ENCODE data around the gene RASSF6.
"Not testable (repeated sequence)": the region's sequence is repeated elsewhere in the genome, so short reads cannot be mapped to it uniquely, and the experiment has no call there.

The RASSF6 gene

GRCh38 chr4:73646117-73646516 is 25.9 kb upstream of the RASSF6 start:
- no peak overlapping the region for H2AFZ ChIP-seq (ENCODE audit: low read length)
- no peaks in the 10 kb centered on the region for H3K36me3 ChIP-seq (ENCODE audit: insufficient read depth, low read length)
- no peaks in the 10 kb centered on the region for H3K27me3 ChIP-seq (ENCODE audit: insufficient read depth, low read length, poor library complexity, severe bottlenecking)
- no peaks in the 10 kb centered on the region for H3K4me1 ChIP-seq (ENCODE audit: insufficient read depth, low read length, poor library complexity, severe bottlenecking)
- H3K79me2 ChIP-seq (ENCODE audit: insufficient read depth, low read length) = no peaks in the 10 kb centered on the region
- H3K9me2 ChIP-seq (replicated peaks; ENCODE audit: low read depth, low read length) = no peaks in the 10 kb centered on the region
- no peak overlapping the region for H3K9ac ChIP-seq (ENCODE audit: low read depth, low read length, poor library complexity, severe bottlenecking)
- no peaks in the 10 kb centered on the region for H3K9me3 ChIP-seq (ENCODE audit: insufficient read depth, low read depth, low read length)
- H3F3A ChIP-seq (ENCODE audit: low read depth) = no peaks in the 10 kb centered on the region
- no peak overlapping the region for H3K4me3 ChIP-seq (ENCODE audit: low read length, poor library complexity, severe bottlenecking)
- TF ChIP-seq CTCF (conservative IDR thresholded peaks at IDR 0.05; ENCODE audit: low read length) (no peak), EZH2phosphoT487 (IDR thresholded peaks at IDR 0.05; ENCODE audit: borderline replicate concordance) (no peak)
- H4K20me1 ChIP-seq (ENCODE audit: insufficient read depth, low read length, poor library complexity, severe bottlenecking) = no peaks in the 10 kb centered on the region
- H3K4me2 ChIP-seq (ENCODE audit: low read depth, low read length, poor library complexity, severe bottlenecking) = no peak overlapping the region

- TF ChIP-seq EZH2phosphoT487 (IDR thresholded peaks at IDR 0.05; ENCODE audit: borderline replicate concordance) = no peak
- no peak for TF ChIP-seq CTCF (conservative IDR thresholded peaks at IDR 0.05; ENCODE audit: low read length)
- H3K27me3 ChIP-seq (ENCODE audit: insufficient read depth, low read length, poor library complexity, severe bottlenecking) = no peaks in the 10 kb centered on the region
- H3K4me2 ChIP-seq (ENCODE audit: low read depth, low read length, poor library complexity, severe bottlenecking) = no peak overlapping the region
- H3K79me2 ChIP-seq (ENCODE audit: insufficient read depth, low read length) = no peaks in the 10 kb centered on the region
- H4K20me1 ChIP-seq (ENCODE audit: insufficient read depth, low read length, poor library complexity, severe bottlenecking) = no peaks in the 10 kb centered on the region
- no peaks in the 10 kb centered on the region for H3K9me2 ChIP-seq (replicated peaks; ENCODE audit: low read depth, low read length)
- no peak overlapping the region for H3K9ac ChIP-seq (ENCODE audit: low read depth, low read length, poor library complexity, severe bottlenecking)
- H2AFZ ChIP-seq (ENCODE audit: low read length) = no peak overlapping the region
- no peak overlapping the region for H3K4me3 ChIP-seq (ENCODE audit: low read length, poor library complexity, severe bottlenecking)
- no peaks in the 10 kb centered on the region for H3F3A ChIP-seq (ENCODE audit: low read depth)
- no peaks in the 10 kb centered on the region for H3K36me3 ChIP-seq (ENCODE audit: insufficient read depth, low read length)
- no peaks in the 10 kb centered on the region for H3K4me1 ChIP-seq (ENCODE audit: insufficient read depth, low read length, poor library complexity, severe bottlenecking)
- no peaks in the 10 kb centered on the region for H3K9me3 ChIP-seq (ENCODE audit: insufficient read depth, low read depth, low read length)
Measured at GRCh38 chr4:73631565-73632226, 11.5 kb upstream of the RASSF6 start.

GRCh38 chr4:73628834-73629233 is 8.6 kb upstream of the RASSF6 start:
- H3K9me3 ChIP-seq (ENCODE audit: insufficient read depth, low read depth, low read length); H3K4me2 ChIP-seq (ENCODE audit: low read depth, low read length, poor library complexity, severe bottlenecking); H3K79me2 ChIP-seq (ENCODE audit: insufficient read depth, low read length); H4K20me1 ChIP-seq (ENCODE audit: insufficient read depth, low read length, poor library complexity, severe bottlenecking); H3K4me1 ChIP-seq (ENCODE audit: insufficient read depth, low read length, poor library complexity, severe bottlenecking); H3F3A ChIP-seq (ENCODE audit: low read depth); H3K36me3 ChIP-seq (ENCODE audit: insufficient read depth, low read length); H3K27me3 ChIP-seq (ENCODE audit: insufficient read depth, low read length, poor library complexity, severe bottlenecking); H3K4me3 ChIP-seq (ENCODE audit: low read length, poor library complexity, severe bottlenecking); H3K9me2 ChIP-seq (replicated peaks; ENCODE audit: low read depth, low read length); H2AFZ ChIP-seq (ENCODE audit: low read length); H3K9ac ChIP-seq (ENCODE audit: low read depth, low read length, poor library complexity, severe bottlenecking): not testable (repeated sequence)

GRCh38 chr4:73621357-73621756 is 1.1 kb upstream of the RASSF6 start:
- Histone ChIP-seq H3K36me3 (ENCODE audit: insufficient read depth, low read length) (no peaks in the 10 kb centered on the region), H2AFZ (ENCODE audit: low read length) (no peak overlapping the region), H3K27me3 (ENCODE audit: insufficient read depth, low read length, poor library complexity, severe bottlenecking) (no peaks in the 10 kb centered on the region), H3K79me2 (ENCODE audit: insufficient read depth, low read length) (no peaks in the 10 kb centered on the region), H3K4me3 (ENCODE audit: low read length, poor library complexity, severe bottlenecking) (no peak overlapping the region), H3K4me1 (ENCODE audit: insufficient read depth, low read length, poor library complexity, severe bottlenecking) (peaks cover 5% of the 10 kb centered on the region), H3K9ac (ENCODE audit: low read depth, low read length, poor library complexity, severe bottlenecking) (no peak overlapping the region), H3F3A (ENCODE audit: low read depth) (no peaks in the 10 kb centered on the region), H4K20me1 (ENCODE audit: insufficient read depth, low read length, poor library complexity, severe bottlenecking) (no peaks in the 10 kb centered on the region), H3K9me2 (replicated peaks; ENCODE audit: low read depth, low read length) (no peaks in the 10 kb centered on the region), H3K9me3 (ENCODE audit: insufficient read depth, low read depth, low read length) (no peaks in the 10 kb centered on the region), H3K4me2 (ENCODE audit: low read depth, low read length, poor library complexity, severe bottlenecking) (no peak overlapping the region)
- no peak for TF ChIP-seq EZH2phosphoT487 (IDR thresholded peaks at IDR 0.05; ENCODE audit: borderline replicate concordance)
- TF ChIP-seq CTCF (conservative IDR thresholded peaks at IDR 0.05; ENCODE audit: low read length) = no peak

All from Loucy (cell line).